Left cardiac atrium (tissue), 4 donors: ENCODE data around the gene RARS1. TPM values are rescaled to one million over a fixed set of nuclear protein-coding genes. Genes with fewer than 3 reads are reported as not detected.
"Not testable (repeated sequence)": the region's sequence is repeated elsewhere in the genome, so short reads cannot be mapped to it uniquely, and the experiment has no call there.

ENCODE experiments used
- ATAC-seq, 2 donors: fragments of 200-7000 bp; cut with Tn5 transposase; one replicate each; pipeline ENCODE4 v1.9.1; 2020; ENCODE audit warnings: mild to moderate bottlenecking in 2 of 2, moderate library complexity in 2 of 2
- DNase-seq: peaks from one replicate; pipeline ENCODE4 v3.0.0-alpha.2; 2020
- intact Hi-C, 2 donors: fragments of 100-400 bp; cut with DNase I; formaldehyde crosslinking; loops; one replicate each; pipeline versions ENCODE4 v1.14.1 to v1.15.1; 2022 to 2023
- microRNA-seq, 2 donors: library from miRNA; unstranded; fragments of <30 nt; microRNA quantifications; one replicate each; pipeline ENCODE4 v1.2.0, GENCODE V29; 2020
- total RNA-seq, 2 donors: library from RNA; stranded (reverse); fragmentation: NEBNext Ultra II Directional; extraction: Animal tissue kit (Norgen Biotek cat#: 25700); gene quantifications; one replicate each; pipeline ENCODE4 v1.2.1, GENCODE V29; 2021
- donor health status: DM: no; HTN: yes; CAD: no.
- donor health status: DM: no; HTN: yes; CAD: no; lungs with severe emphysema.
- donor health status: DM: yes; HTN: yes; CAD: no.
- donor health status: Dilated cardiomyopathy.

RARS1 gene
- total RNA-seq, 2 donors from 2014 or later: 48.8 to 53.0 TPM

GRCh38 chr5:168534351-168534750 is 48.1 kb downstream of the RARS1 start:
- DNase-seq, intact Hi-C loops: not testable (repeated sequence)

GRCh38 chr5:168537176-168537575 is 50.9 kb downstream of the RARS1 start:
- intact Hi-C loops: no loop called here
- no peak for ATAC-seq
- DNase-seq: no peak

More at GRCh38 chr5:168534351-168534750, 48.1 kb downstream of the RARS1 start:
- not testable (repeated sequence) for ATAC-seq

- ATAC-seq: no peak
- intact Hi-C loops: no loop called here
- no peak for DNase-seq
These were observed 63.3 kb downstream of the RARS1 start for GRCh38 chr5:168549554-168549953.

GRCh38 chr5:168550656-168551055 is 64.4 kb downstream of the RARS1 start:
- no peak for ATAC-seq
- intact Hi-C loops: no loop called here
- DNase-seq: no peak

- DNase-seq (no peak), ATAC-seq (peak in 1 of 2 donors; percentile 74)
- intact Hi-C loops: no loop called here
These were observed 65.9 kb downstream of the RARS1 start for GRCh38 chr5:168552146-168552545.

- intact Hi-C loops: no loop called here
- no peak for DNase-seq
- ATAC-seq: no peak
These were observed 67.3 kb downstream of the RARS1 start for GRCh38 chr5:168553377-168554130.

- intact Hi-C loops: no loop called here
- ATAC-seq: no peak
- no peak for DNase-seq
These were observed 71.1 kb downstream of the RARS1 start for GRCh38 chr5:168557389-168557788.

GRCh38 chr5:168562279-168562678 is 76.0 kb downstream of the RARS1 start:
- DNase-seq (no peak), ATAC-seq (no peak)
- intact Hi-C loops: no loop called here

- no peak for DNase-seq
- no peak for ATAC-seq
- intact Hi-C loops: no loop called here
These were observed 77.7 kb downstream of the RARS1 start for GRCh38 chr5:168563959-168564358.

- no peak for DNase-seq
- intact Hi-C loops: no loop called here
- ATAC-seq: no peak
These were observed 82.5 kb downstream of the RARS1 start for GRCh38 chr5:168568738-168569137.

Small RNA genes within 50 kb of the gene (microRNA-seq; reads per million reads assigned to microRNA genes)
- gene MIR103A1 (0 reads per million in 2 donors), gene MIR103B1 (0 reads per million in 2 donors)

Other genes starting within 250 kb of the RARS1 start
- 1 to 10 TPM; 3.4 to 6.2 TPM for gene WWC1, start 194.8 kb upstream of the RARS1 start, total RNA-seq
- under 1 TPM; 0.21 TPM for gene FBLL1, start 42.8 kb downstream of the RARS1 start, total RNA-seq
- 10 to 100 TPM; 29.9 to 49.2 TPM for gene PANK3, start 92.9 kb downstream of the RARS1 start, total RNA-seq